Esophagus muscularis mucosa (tissue), 4 donors: ENCODE measurements around the gene PACSIN1.

Experiments
- CTCF ChIP-seq, 3 experiments: fragments of 200-600 bp in 2 of 3; fragments of 450-650 bp in 1 of 3; sonication (generic) in 2 of 3; IDR thresholded peaks; one replicate each; pipeline ENCODE4 v1.5.1; 2017 to 2019; ENCODE audit warnings: antibody characterized with exemption in 3 of 3, mild to moderate bottlenecking in 2 of 3, moderate library complexity in 1 of 3
- EP300 ChIP-seq: sonication (generic); formaldehyde crosslinking; IDR thresholded peaks from one replicate; pipeline ENCODE4 v1.6.1; 2017; ENCODE audit warnings: antibody characterized with exemption
- POLR2A ChIP-seq: fragments of 450-650 bp; IDR thresholded peaks from one replicate; pipeline ENCODE4 v1.6.1; 2017; ENCODE audit warnings: antibody characterized with exemption, moderate library complexity, mild to moderate bottlenecking, low read depth
- POLR2AphosphoS5 ChIP-seq, 2 donors: sonication (generic); formaldehyde crosslinking; IDR thresholded peaks; one replicate each; pipeline ENCODE4 v1.6.1; 2017; ENCODE audit warnings: antibody characterized with exemption in 2 of 2

GRCh38 chr6:34556031-34556471 lies 90.2 kb downstream of the PACSIN1 start, which contains the start of gene SPDEF:
- TF ChIP-seq EP300: no peak
- no peak for TF ChIP-seq CTCF (IDR thresholded peaks at IDR 0.05)
- TF ChIP-seq POLR2A: no peak
- no peak for TF ChIP-seq POLR2AphosphoS5 (IDR thresholded peaks at IDR 0.05)
